Omental fat pad (tissue), 4 donors: ENCODE data around the gene EHD3. TPM values are rescaled to one million over a fixed set of nuclear protein-coding genes. Genes with fewer than 3 reads are reported as not detected.

ENCODE experiments used
- ATAC-seq: fragments of 150-250 bp; one replicate; pipeline ENCODE4 v1.9.1; 2016; ENCODE audit warnings: mild to moderate bottlenecking, moderate library complexity; ENCODE audit not compliant: low FRiP score
- DNase-seq: peaks from one replicate; pipeline ENCODE4 v3.0.0-alpha.2; 2019; ENCODE audit warnings: low spot score
- total RNA-seq, 4 donors: library from RNA; depleted of rRNA; stranded (reverse); fragments of >200 nt; gene quantifications; one replicate each; pipeline ENCODE4 v1.1.0, GENCODE V29; 2016
- TF ChIP-seq, protein P1 (sequence below), 3 donors: fragments of 450-650 bp; IDR thresholded peaks; one replicate each; pipeline ENCODE4 v1.5.1; 2016 to 2017; ENCODE audit warnings: antibody characterized with exemption in 3 of 3, mild to moderate bottlenecking in 3 of 3, moderate library complexity in 2 of 3

The EHD3 gene
- total RNA-seq, 4 donors from 2014 or later: 3.1 to 5.2 (median 3.6) TPM

- DNase-seq (no peak), ATAC-seq (no peak)
- TF ChIP-seq, protein P1, sequence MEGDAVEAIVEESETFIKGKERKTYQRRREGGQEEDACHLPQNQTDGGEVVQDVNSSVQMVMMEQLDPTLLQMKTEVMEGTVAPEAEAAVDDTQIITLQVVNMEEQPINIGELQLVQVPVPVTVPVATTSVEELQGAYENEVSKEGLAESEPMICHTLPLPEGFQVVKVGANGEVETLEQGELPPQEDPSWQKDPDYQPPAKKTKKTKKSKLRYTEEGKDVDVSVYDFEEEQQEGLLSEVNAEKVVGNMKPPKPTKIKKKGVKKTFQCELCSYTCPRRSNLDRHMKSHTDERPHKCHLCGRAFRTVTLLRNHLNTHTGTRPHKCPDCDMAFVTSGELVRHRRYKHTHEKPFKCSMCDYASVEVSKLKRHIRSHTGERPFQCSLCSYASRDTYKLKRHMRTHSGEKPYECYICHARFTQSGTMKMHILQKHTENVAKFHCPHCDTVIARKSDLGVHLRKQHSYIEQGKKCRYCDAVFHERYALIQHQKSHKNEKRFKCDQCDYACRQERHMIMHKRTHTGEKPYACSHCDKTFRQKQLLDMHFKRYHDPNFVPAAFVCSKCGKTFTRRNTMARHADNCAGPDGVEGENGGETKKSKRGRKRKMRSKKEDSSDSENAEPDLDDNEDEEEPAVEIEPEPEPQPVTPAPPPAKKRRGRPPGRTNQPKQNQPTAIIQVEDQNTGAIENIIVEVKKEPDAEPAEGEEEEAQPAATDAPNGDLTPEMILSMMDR (IDR thresholded peaks at IDR 0.05): no peak
These were observed 41.0 kb upstream of the EHD3 start for GRCh38 chr2:31192851-31193392.

GRCh38 chr2:31193806-31194205 lies 40.1 kb upstream of the EHD3 start:
- no peak for ATAC-seq
- TF ChIP-seq, protein P1 (IDR thresholded peaks at IDR 0.05): no peak
- DNase-seq: no peak

DNA sequence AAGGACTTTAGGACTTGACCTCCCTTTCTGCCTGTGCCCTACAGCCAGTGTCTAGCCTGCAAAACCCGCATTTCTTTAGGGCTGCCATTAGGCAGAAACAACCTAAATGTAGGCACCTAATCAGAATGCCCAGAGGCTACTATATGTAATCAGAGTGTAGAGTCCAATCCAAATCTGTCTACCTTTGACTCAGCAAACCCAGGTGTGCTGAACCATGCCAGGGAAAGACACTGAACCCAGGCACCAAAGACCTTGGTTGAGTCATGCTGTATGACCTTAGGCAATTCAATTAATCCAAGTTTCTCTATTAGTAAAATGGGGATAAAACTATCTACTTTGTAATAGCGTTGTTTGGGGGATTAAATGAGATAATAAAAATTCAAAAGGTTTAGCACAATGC lies 37.3 kb upstream of the EHD3 start:
- ATAC-seq (no peak), DNase-seq (no peak)
- TF ChIP-seq, protein P1 (IDR thresholded peaks at IDR 0.05): no peak

- TF ChIP-seq, protein P1 (IDR thresholded peaks at IDR 0.05): no peak
- no peak for ATAC-seq
- no peak for DNase-seq
These were observed 36.8 kb upstream of the EHD3 start for GRCh38 chr2:31197166-31197565.

GRCh38 chr2:31197669-31198068 lies 36.3 kb upstream of the EHD3 start:
- no peak for ATAC-seq
- no peak for DNase-seq
- TF ChIP-seq, protein P1 (IDR thresholded peaks at IDR 0.05): no peak

GRCh38 chr2:31199206-31199605 lies 34.7 kb upstream of the EHD3 start:
- no peak for ATAC-seq
- no peak for DNase-seq
- TF ChIP-seq, protein P1 (IDR thresholded peaks at IDR 0.05): no peak

- no peak for DNase-seq
- no peak for ATAC-seq
- TF ChIP-seq, protein P1 (IDR thresholded peaks at IDR 0.05): no peak
These were observed 33.0 kb upstream of the EHD3 start for GRCh38 chr2:31200972-31201371.
